22Rv1 (cell line): Measurements from ENCODE around the gene TMF1.

Experiments
- CTCF ChIP-seq: fragments of 450-650 bp; IDR thresholded peaks from 2 replicates; pipeline ENCODE4 v1.5.1; 2017; ENCODE audit warnings: mild to moderate bottlenecking
- ZFX ChIP-seq: fragments of 450-650 bp; IDR thresholded peaks from 2 replicates; pipeline ENCODE4 v1.6.1; 2017; ENCODE audit warnings: antibody characterized with exemption, borderline replicate concordance

- TF ChIP-seq CTCF (no peak), ZFX (no peak)
Measured at GRCh38 chr3:68984011-68984530, 68.1 kb downstream of the TMF1 start.
